Measurements from ENCODE around the gene PSMB7. TPM values are rescaled to one million over a fixed set of nuclear protein-coding genes. Genes with fewer than 3 reads are reported as not detected.

The PSMB7 gene
- total RNA-seq, 4 donors from 2014 or later, result 125 to 226 (median 176) TPM

DNA sequence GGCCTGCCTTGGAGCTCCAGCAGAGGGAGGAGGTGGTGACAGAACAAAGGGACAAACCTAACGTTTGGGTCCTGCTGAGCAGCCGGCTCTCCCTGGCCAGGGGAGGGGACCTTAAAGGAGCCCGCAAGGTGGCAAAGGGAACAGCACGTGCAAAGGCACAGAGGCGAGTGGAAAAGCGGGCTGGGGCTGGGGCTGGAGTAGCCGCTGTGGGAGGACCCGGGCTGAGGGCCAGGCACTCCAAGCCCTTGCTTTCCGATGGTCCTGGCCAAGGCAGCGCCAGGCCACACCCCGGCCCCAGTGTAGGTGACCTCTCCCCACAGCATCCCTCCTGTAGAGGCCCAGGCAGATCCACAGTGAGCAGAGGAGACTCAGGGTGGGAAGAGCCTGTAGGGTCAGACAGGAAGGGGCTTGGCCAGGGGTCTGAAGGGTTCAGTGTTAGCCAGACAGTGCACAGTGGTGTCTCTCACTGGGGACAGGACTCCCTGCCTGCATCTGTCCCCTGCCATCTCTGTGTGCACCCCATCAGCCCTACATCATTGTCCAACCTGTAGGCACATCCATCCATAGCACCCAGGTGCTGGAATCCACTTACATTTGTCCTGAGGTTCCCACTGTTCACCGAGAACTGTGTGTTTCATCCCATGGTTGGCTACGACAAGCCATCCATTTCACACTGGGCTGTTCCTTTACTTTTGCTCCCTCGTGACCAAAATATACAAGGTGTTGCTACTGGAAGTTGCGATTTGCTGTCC lies 80.5 kb downstream of the PSMB7 start:
- 88% methylated on average over 15 of the region's 15 CpGs for WGBS

DNA sequence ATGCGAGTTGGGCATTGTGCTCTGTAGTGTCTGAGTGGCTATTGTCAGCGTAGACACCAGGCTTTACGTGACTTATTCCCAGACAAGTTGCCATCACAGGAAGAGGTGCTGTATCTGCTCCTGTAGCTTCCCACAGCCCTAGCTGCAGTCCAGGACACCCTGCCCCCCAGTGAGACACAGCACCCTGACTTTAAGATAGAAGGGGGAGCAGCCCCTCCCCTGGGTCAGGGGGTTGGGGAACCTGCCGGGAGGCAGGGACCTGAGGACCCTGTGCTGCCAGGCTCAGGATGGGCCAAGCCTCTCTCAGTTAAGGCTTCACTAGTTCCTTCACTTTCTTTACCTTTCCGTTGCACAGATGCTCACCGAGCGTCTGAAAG lies 82.1 kb downstream of the PSMB7 start:
- DNase-seq (ENCODE audit: low spot score in 2 of 2), result no peak
- TF ChIP-seq POLR2A (IDR thresholded peaks at IDR 0.05) (no peak), POLR2AphosphoS5 (IDR thresholded peaks at IDR 0.05) (no peak), EP300 (IDR thresholded peaks at IDR 0.05) (no peak)
- TF ChIP-seq, protein P1, sequence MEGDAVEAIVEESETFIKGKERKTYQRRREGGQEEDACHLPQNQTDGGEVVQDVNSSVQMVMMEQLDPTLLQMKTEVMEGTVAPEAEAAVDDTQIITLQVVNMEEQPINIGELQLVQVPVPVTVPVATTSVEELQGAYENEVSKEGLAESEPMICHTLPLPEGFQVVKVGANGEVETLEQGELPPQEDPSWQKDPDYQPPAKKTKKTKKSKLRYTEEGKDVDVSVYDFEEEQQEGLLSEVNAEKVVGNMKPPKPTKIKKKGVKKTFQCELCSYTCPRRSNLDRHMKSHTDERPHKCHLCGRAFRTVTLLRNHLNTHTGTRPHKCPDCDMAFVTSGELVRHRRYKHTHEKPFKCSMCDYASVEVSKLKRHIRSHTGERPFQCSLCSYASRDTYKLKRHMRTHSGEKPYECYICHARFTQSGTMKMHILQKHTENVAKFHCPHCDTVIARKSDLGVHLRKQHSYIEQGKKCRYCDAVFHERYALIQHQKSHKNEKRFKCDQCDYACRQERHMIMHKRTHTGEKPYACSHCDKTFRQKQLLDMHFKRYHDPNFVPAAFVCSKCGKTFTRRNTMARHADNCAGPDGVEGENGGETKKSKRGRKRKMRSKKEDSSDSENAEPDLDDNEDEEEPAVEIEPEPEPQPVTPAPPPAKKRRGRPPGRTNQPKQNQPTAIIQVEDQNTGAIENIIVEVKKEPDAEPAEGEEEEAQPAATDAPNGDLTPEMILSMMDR (IDR thresholded peaks at IDR 0.05), result no peak
- Histone ChIP-seq H3K36me3 (peaks cover 79% of the 10 kb centered on the region), H3K27me3 (no peaks in the 10 kb centered on the region), H3K4me3 (no peak overlapping the region), H3K4me1 (no peaks in the 10 kb centered on the region), H3K27ac (no peak overlapping the region), H3K9me3 (no peaks in the 10 kb centered on the region)
- 91% methylated on average over 6 of the region's 7 CpGs for WGBS

More for the DNA sequence above, 80.5 kb downstream of the PSMB7 start:
- Histone ChIP-seq H3K4me1 (no peaks in the 10 kb centered on the region), H3K4me3 (no peak overlapping the region), H3K27me3 (no peaks in the 10 kb centered on the region), H3K9me3 (no peaks in the 10 kb centered on the region), H3K27ac (no peak overlapping the region), H3K36me3 (peaks cover 68% of the 10 kb centered on the region)
- TF ChIP-seq POLR2AphosphoS5 (IDR thresholded peaks at IDR 0.05) (no peak), POLR2A (IDR thresholded peaks at IDR 0.05) (no peak), EP300 (IDR thresholded peaks at IDR 0.05) (no peak)
- TF ChIP-seq, protein P1 (IDR thresholded peaks at IDR 0.05), result no peak
- no peak for DNase-seq (ENCODE audit: low spot score in 2 of 2)

GRCh38 chr9:124332361-124333202 lies 82.7 kb downstream of the PSMB7 start:
- WGBS, result 76% methylated on average over 16 of the region's 28 CpGs
- Histone ChIP-seq H3K36me3 (peaks cover 79% of the 10 kb centered on the region), H3K4me1 (no peaks in the 10 kb centered on the region), H3K27me3 (no peaks in the 10 kb centered on the region), H3K9me3 (no peaks in the 10 kb centered on the region), H3K4me3 (no peak overlapping the region), H3K27ac (no peak overlapping the region)
- DNase-seq (ENCODE audit: low spot score in 2 of 2), result no peak
- TF ChIP-seq, protein P1 (IDR thresholded peaks at IDR 0.05), result no peak
- no peak for TF ChIP-seq EP300 (IDR thresholded peaks at IDR 0.05)
- TF ChIP-seq POLR2A (IDR thresholded peaks at IDR 0.05), result no peak
- TF ChIP-seq POLR2AphosphoS5 (IDR thresholded peaks at IDR 0.05), result no peak

DNA sequence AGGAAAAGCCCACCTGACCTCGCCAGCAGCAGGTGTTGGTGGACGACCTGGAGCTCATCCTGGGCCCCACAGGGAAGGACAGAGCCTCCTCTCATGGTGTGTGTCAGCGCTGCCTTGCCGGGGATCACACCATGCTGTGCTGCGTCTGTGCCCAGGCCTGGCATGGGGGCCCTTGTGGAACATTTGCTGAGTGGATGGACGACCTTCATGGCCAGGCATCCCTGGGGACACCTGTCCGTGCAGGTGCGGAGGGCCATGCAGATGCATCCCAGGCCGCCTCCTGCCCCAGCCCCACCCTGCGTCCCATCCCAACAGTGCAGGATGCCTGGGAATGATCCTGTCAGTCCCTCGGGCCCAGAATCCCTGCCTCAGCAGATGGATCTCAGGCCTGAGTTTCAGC lies 83.7 kb downstream of the PSMB7 start:
- Histone ChIP-seq H3K27ac (no peak overlapping the region), H3K36me3 (peaks cover 79% of the 10 kb centered on the region), H3K4me1 (no peaks in the 10 kb centered on the region), H3K27me3 (no peaks in the 10 kb centered on the region), H3K9me3 (no peaks in the 10 kb centered on the region), H3K4me3 (no peak overlapping the region)
- WGBS, result 80% methylated on average over 1 of the region's 11 CpGs
- DNase-seq (ENCODE audit: low spot score in 2 of 2), result no peak
- TF ChIP-seq, protein P1 (IDR thresholded peaks at IDR 0.05), result no peak
- TF ChIP-seq POLR2AphosphoS5 (IDR thresholded peaks at IDR 0.05), result no peak
- no peak for TF ChIP-seq EP300 (IDR thresholded peaks at IDR 0.05)
- TF ChIP-seq POLR2A (IDR thresholded peaks at IDR 0.05), result no peak
